ENCODE measurements around the gene BMPR2.

DNA sequence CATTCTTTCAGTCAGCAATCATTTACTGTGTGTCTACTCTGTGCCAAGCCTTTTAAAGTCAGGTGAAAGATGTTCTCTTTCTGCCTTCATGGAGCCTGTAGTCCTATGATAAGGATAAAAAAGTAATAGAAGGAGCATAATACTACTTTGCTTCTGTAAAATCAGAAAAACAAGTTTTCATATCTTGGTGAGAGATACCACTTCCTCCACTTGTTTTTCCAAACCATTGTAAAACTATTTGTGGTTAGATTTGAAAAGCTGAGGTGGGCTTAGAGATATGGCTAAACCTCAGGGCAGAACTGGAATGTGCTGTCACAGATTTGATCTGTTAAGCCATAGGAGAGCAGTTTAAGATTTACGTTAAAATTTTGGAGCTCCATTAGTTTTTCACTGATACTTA lies 153.9 kb downstream of the BMPR2 start:
- TF ChIP-seq EZH2 (IDR thresholded peaks at IDR 0.05; ENCODE audit: borderline replicate concordance): no peak
- TF ChIP-seq, protein P1, sequence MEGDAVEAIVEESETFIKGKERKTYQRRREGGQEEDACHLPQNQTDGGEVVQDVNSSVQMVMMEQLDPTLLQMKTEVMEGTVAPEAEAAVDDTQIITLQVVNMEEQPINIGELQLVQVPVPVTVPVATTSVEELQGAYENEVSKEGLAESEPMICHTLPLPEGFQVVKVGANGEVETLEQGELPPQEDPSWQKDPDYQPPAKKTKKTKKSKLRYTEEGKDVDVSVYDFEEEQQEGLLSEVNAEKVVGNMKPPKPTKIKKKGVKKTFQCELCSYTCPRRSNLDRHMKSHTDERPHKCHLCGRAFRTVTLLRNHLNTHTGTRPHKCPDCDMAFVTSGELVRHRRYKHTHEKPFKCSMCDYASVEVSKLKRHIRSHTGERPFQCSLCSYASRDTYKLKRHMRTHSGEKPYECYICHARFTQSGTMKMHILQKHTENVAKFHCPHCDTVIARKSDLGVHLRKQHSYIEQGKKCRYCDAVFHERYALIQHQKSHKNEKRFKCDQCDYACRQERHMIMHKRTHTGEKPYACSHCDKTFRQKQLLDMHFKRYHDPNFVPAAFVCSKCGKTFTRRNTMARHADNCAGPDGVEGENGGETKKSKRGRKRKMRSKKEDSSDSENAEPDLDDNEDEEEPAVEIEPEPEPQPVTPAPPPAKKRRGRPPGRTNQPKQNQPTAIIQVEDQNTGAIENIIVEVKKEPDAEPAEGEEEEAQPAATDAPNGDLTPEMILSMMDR (IDR thresholded peaks at IDR 0.05; ENCODE audit: poor library complexity): no peak

Measured in hepatocyte (in vitro differentiated cells).